ENCODE data around the gene F3. TPM values are rescaled to one million over a fixed set of nuclear protein-coding genes. Genes with fewer than 3 reads are reported as not detected.

The F3 gene
- polyA plus RNA-seq, 2 of the 4 experiments (the other 2 are of a cell fraction), result 3.2 to 4.4 TPM

- no peak for TF ChIP-seq ZNF302 (CRISPR knock-in tag; IDR thresholded peaks at IDR 0.05)
Measured at GRCh38 chr1:94535095-94535494, 6.5 kb downstream of the F3 start (continued).

DNA sequence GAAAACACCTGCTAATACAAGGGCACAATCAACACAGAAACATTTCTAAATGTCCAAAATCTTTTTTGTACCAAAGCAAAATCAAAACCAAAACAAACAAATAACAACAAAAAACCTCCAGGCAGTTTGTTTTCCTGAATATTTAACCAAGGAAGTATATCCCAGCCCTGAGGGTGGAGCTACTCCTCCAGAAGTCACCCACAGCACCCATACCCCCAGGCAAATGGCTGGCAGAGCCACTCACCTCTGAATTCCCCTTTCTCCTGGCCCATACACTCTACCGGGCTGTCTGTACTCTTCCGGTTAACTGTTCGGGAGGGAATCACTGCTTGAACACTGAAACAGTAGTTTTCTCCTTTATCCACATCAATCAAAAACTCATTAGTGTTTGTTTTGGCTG is 9.5 kb downstream of the F3 start:
- Histone ChIP-seq H3K27ac (no peak overlapping the region), H3K4me2 (no peak overlapping the region), H3K4me3 (no peak overlapping the region), H3K9me3 (no peaks in the 10 kb centered on the region), H3K4me1 (0 out of 3 replicates have a peak, but pooled peaks cover 3% of the 10 kb centered on the region)
- ATAC-seq, result peak in 1 of 2 experiments; percentile 59; a peak in 2 of 6 replicates
- 89% methylated on average over 3 of the region's 3 CpGs for WGBS (ENCODE audit: missing lambda C conversion rate)
- no peak for TF ChIP-seq FOXS1 (CRISPR knock-in tag; IDR thresholded peaks at IDR 0.05)
- TF ChIP-seq CTCF (IDR thresholded peaks at IDR 0.05), result peak; percentile 29; the same call in 2 of the 3 replicates
- peak; percentile 42 to 50; a peak in 4 of 5 replicates for TF ChIP-seq RAD21 (conservative IDR thresholded peaks at IDR 0.05 in 1 of 2, IDR thresholded peaks at IDR 0.05 in 1 of 2)
- TF ChIP-seq SMC3 (IDR thresholded peaks at IDR 0.05), result peak; percentile 56
- CTCF ChIA-PET, result interaction anchor here (0.6 to 8.1 kb wide), 6 partner anchors 10 to 562 kb away, joined by 3 to 89 read pairs (median 4); partner anchors contain the start of gene F3
- no peak for FAIRE-seq
- POLR2A ChIA-PET, result no interaction called here
- no peak for DNase-seq (ENCODE audit: low read depth in 1 of 2, low spot score in 1 of 2)

DNA sequence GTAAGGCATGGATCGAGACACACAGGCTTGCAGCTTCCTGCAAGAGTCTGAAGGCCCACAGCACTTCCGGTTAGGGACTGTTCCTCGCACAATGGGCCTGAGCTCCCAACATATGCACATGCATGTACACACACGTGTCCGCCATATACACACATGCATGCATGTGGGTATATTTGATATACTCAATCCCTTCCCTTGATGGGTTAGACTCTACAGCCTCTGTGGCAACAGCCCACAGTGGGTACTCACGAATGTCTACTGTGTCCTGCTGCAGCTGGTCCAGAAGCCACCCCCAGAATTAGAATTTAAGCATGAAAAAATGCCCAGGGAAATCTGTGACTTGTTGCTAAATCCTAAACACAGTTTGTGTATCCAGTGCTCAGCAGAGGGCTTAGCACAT is 9.9 kb downstream of the F3 start:
- H3K4me1 ChIP-seq, result 0 out of 3 replicates have a peak, but pooled peaks cover 3% of the 10 kb centered on the region
- no peak for ATAC-seq
- no peak overlapping the region for H3K4me2 ChIP-seq
- H3K27ac ChIP-seq, result no peak overlapping the region
- H3K9me3 ChIP-seq, result no peaks in the 10 kb centered on the region
- ChIA-PET CTCF (interaction anchor here (0.5 to 8.1 kb wide), 7 partner anchors 10 to 562 kb away, joined by 3 to 89 read pairs (median 4); partner anchors contain the start of gene F3), POLR2A (no interaction called here)
- 77% methylated on average over 6 of the region's 6 CpGs for WGBS (ENCODE audit: missing lambda C conversion rate)
- TF ChIP-seq FOSL2 (IDR thresholded peaks at IDR 0.05) (no peak), FOSL2 (CRISPR knock-in tag; IDR thresholded peaks at IDR 0.05) (no peak), ZC3H11A (IDR thresholded peaks at IDR 0.05) (no peak), PHF8 (IDR thresholded peaks at IDR 0.05; ENCODE audit: borderline replicate concordance, low read depth) (no peak), FOSB (CRISPR knock-in tag; IDR thresholded peaks at IDR 0.05) (no peak), KDM1A (IDR thresholded peaks at IDR 0.05; ENCODE audit: low read depth) (no peak)
- DNase-seq (ENCODE audit: low read depth in 1 of 2, low spot score in 1 of 2), result no peak
- no peak for FAIRE-seq
- no peak overlapping the region for H3K4me3 ChIP-seq

DNA sequence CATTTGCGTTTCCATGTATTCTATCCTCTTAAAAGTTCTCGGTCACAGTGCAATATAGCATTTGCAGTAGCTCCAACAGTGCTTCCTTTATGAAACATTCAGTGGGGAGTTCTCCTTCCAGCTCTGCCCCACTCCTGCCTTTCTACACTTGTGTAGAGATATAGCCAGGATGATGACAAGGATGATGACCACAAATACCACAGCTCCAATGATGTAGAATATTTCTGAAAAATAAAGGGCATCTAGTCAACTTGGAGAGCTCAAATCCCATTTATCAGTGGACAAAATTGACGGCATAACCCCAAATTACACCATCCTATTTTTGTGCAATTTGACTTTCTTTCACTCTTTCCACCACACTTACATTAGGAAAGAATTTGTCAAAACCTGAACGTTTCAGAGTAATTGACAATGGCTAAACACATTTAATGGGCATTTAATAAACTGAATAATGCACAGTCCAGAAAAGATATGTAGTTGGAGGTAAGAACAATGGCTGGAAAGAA is 11.1 kb downstream of the F3 start:
- DNase-seq (ENCODE audit: low read depth in 1 of 2, low spot score in 1 of 2), result no peak
- no peak for ATAC-seq
- Histone ChIP-seq H3K4me2 (no peak overlapping the region), H3K27ac (no peak overlapping the region), H3K4me3 (no peak overlapping the region), H3K9me3 (no peaks in the 10 kb centered on the region), H3K4me1 (0 out of 3 replicates have a peak, but pooled peaks cover 3% of the 10 kb centered on the region)
- 84% methylated on average over 4 of the region's 4 CpGs for WGBS (ENCODE audit: missing lambda C conversion rate)
- TF ChIP-seq POLR2A (IDR thresholded peaks at IDR 0.05; ENCODE audit: low read length) (no peak), CBX8 (IDR thresholded peaks at IDR 0.05) (no peak), TP53 (CRISPR knock-in tag; IDR thresholded peaks at IDR 0.05) (no peak)
- CTCF ChIA-PET, result interaction anchor here (0.8 to 8.1 kb wide), 4 partner anchors 8 to 485 kb away, joined by 3 to 89 read pairs (median 4); no protein-coding TSS in a partner anchor
- POLR2A ChIA-PET, result no interaction called here
- FAIRE-seq, result no peak

DNA sequence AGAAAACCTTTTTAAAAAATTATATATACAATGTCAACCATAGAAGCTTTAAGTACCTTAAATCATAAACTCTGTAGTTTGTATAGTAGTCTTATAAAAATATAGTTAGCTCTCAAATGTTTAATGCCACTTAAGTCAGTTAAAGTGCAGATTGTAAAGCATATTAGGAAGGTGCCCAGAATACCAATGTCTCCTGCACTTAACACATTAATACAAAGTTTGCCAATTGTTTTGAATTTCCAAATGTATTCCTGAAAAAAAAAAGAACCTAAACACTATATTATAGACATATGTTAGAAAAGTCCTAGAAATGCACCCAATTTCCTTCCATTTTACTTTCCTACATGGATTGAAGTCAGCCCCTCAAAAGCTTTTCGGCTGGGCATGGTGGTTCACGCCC is 12.1 kb downstream of the F3 start:
- Histone ChIP-seq H3K4me2 (no peak overlapping the region), H3K9me3 (no peaks in the 10 kb centered on the region), H3K27ac (no peak overlapping the region), H3K4me1 (0 out of 3 replicates have a peak, but pooled peaks cover 3% of the 10 kb centered on the region), H3K4me3 (no peak overlapping the region)
- ChIA-PET CTCF (interaction anchor here (1.0 to 8.1 kb wide), 5 partner anchors 9 to 484 kb away, joined by 3 to 89 read pairs (median 5); no protein-coding TSS in a partner anchor), POLR2A (no interaction called here)
- WGBS (ENCODE audit: missing lambda C conversion rate), result 92% methylated on average over 2 of the region's 2 CpGs
- TF ChIP-seq JUN (IDR thresholded peaks at IDR 0.05) (no peak), HOXA7 (CRISPR knock-in tag; IDR thresholded peaks at IDR 0.05) (no peak), ZSCAN20 (CRISPR knock-in tag; IDR thresholded peaks at IDR 0.05) (no peak), HOXB5 (CRISPR knock-in tag; IDR thresholded peaks at IDR 0.05) (no peak), RFX5 (IDR thresholded peaks at IDR 0.05) (no peak), EP300 (IDR thresholded peaks at IDR 0.05) (no peak), CBX2 (IDR thresholded peaks at IDR 0.05; ENCODE audit: borderline replicate concordance, low read depth) (no peak), CBX8 (IDR thresholded peaks at IDR 0.05) (no peak), NPAS2 (CRISPR knock-in tag; IDR thresholded peaks at IDR 0.05; ENCODE audit: borderline replicate concordance) (no peak), ZFP36 (IDR thresholded peaks at IDR 0.05; ENCODE audit: borderline replicate concordance, partially characterized antibody) (no peak), POLR2AphosphoS2 (conservative IDR thresholded peaks at IDR 0.05; ENCODE audit: low read length) (no peak), MAZ (IDR thresholded peaks at IDR 0.05; ENCODE audit: borderline replicate concordance, low read depth, low read length) (no peak), TFCP2L1 (CRISPR knock-in tag; IDR thresholded peaks at IDR 0.05) (no peak), HDAC2 (IDR thresholded peaks at IDR 0.05) (no peak), JUNB (IDR thresholded peaks at IDR 0.05) (no peak), BHLHE40 (IDR thresholded peaks at IDR 0.05; ENCODE audit: low read depth, low read length) (no peak), RARB (CRISPR knock-in tag; IDR thresholded peaks at IDR 0.05) (no peak)
- ATAC-seq (no peak), FAIRE-seq (no peak), DNase-seq (ENCODE audit: low read depth in 1 of 2, low spot score in 1 of 2) (no peak)
